ENCODE results near the gene MOB3B.

MOB3B gene

DNA sequence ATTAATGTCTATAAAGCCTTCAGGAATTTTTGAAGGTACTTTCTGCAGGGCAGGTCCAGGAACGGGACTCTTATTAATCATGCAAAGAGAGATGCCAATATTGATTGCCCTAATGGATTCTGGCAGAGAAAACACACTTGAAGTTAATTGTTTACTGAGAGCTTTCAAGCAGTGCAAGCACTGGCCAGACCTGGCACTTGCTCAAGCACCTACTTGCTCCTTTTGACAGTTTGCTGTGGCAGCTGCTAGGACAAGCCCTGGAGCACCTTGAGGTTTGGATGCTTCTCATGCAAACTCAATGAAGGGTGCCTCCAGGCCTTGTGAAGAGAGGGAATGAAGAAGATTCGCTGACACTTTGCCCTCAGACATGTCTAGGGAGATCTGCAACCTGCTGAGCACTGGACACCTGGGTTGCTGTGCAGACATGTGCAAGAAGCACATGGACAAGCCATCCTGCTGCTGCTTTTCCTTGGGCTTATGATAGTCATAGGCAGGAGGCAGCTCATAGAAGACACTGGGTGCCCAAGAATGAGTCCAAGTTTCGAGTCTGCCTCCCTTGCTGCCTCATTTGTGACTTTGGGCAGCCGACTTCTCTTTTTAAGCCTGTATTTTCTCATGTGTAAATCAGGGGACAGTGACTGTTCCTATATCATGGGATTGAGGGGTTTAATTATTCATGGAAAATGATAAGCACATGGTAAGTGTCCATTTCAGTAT, 143.8 kb downstream of the MOB3B start:
- no peak for DNase-seq

DNA sequence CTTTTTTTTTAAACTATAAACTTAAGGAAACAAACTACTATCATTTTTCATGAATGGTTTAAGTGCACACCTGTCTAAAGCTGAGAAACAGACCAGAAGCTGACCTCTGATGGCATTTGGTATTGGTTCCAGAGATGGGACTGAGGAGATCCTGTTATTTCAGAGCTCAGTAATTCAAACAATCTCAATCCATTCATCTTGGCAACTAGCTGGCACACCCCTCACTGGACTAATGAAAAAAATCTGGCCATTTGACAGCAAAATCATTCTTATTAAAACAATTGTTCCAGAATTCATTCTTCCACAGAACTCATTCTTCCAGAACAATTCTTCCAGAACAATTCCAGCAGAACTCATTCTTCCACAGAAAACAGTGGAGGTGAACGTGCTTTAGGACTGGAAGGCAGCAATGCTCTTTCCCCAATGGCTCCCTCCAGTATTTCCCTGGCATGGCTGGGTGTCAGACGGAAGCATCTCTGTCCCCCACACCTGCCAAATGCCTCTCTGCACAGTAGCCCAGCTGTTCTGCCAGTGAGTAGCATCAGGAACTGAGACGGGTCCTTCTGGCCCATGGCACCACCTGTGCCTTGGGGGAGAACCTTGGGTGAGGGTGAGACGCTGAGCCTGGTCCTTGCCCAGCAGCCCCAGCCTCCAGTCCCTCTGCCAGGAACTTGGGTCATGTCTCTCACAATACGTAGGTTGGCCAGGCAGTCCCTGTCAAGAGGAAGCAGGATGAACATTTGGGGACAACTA, 145.2 kb downstream of the MOB3B start:
- DNase-seq = no peak

- DNase-seq = no peak
Measured at GRCh38 chr9:27383524-27383923, 146.1 kb downstream of the MOB3B start.

DNA sequence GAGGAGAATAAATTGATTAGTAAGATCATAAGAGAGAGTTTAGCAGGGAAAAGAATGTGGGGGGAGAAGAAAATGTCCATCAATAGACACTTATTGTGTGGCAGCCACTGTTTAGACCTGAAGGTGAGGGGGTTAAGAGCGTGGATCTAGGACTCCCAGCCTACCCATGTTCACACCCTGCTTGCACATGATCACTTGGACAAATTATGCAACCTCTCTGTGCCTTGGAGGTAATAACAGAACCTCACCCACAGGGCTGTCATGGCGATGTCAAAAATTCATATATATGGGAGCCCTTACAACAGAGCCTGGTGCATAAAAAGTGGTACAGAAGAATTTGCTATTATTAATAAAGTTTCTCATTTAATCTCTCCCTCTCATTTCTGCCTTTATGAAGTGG, 146.6 kb downstream of the MOB3B start:
- no peak for DNase-seq

DNA sequence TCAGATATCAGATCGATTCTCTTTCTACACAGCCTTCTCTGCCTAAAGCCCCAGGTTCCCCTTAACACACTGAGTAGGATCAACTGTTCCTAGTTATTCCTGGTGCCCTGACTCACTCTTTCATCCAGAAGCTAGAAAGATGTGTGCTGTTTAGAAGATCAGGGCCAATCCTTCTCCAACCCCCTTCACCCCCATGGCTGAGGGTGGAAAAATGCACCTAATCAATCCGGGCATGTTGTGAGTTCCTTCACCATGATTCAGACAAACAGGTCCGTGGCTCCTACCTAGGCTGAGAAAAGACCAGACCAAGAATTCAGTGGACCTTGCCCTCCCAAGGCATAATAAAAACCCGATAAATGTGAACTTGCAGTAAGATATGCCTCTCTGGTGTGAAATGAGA, 147.3 kb downstream of the MOB3B start:
- DNase-seq = no peak

DNA sequence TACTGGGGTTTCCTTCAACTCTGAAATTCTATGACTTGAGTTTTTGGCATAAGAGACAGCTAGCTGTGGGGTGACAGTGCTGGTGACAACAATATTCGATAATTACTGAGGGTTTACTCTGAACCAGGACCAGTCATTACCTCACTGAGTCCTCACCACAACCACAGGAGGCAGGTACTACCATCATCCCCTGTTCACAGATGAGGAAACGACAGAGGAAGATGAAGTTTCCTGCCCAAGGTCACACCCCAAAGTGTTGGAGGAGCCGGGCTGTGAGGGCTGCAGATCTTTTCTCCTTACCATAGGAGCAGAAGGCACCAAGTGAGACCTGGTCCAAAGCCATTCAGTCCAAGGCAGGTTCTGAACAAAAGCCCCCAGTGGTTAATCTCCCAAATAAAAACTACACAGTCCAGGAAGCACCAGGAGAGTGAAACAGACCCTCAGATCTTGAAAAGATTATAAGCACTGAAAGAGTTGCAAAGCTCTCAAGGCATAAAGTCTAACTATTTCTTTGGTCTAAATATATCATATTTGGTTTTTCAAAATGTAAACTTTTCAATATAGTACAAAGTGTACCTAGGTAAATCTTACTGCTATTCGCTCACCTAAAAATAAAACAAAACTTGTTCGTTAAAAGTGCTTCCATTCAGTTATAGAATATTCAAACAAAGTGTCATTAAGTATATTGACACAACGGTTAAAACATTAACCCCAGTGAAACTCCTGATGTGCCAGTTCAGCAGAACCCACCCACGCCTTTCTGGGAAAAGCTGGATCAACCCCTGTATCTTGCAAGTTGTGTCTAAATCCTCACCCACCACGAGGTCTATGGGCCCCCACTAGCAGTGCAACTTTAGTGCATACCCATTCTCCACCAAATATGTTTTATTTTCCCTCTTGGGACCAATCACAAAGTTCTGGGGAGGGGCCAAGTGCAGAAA, 150.0 kb downstream of the MOB3B start:
- no peak for DNase-seq

DNA sequence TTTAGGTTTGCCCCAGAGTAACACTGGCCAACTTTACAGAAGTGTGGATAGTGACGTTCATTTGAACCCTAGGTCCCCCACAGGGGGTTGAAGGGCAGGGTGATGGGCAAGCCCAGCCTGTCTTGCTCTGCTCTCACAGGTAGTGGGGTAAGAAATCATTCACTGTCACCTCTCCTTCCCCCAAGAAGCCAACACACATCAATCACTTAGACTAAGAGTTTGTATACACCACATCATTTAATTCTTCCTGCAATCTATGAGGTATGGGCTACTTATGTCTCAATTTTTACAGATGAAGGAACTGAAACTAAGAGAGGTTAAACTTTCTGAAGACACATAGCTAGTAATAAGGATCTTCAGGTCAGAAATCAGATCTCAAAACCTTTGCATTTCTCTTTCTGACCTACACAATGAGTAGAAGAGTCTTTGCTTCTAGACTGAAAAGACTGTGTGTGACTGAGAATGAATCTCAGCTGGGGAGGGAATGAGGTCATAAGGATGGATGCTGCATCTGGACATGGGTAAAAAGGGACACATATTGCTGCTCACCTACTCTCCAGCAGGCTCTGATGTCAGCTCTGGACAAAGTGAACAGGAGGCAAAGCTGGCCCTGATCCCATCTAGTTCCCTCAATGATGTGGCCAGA, 151.7 kb downstream of the MOB3B start:
- no peak for DNase-seq

- no peak for DNase-seq
Measured at GRCh38 chr9:27377147-27377807, 152.3 kb downstream of the MOB3B start.

- DNase-seq = no peak
Measured at GRCh38 chr9:27373851-27374250, 155.8 kb downstream of the MOB3B start.

DNA sequence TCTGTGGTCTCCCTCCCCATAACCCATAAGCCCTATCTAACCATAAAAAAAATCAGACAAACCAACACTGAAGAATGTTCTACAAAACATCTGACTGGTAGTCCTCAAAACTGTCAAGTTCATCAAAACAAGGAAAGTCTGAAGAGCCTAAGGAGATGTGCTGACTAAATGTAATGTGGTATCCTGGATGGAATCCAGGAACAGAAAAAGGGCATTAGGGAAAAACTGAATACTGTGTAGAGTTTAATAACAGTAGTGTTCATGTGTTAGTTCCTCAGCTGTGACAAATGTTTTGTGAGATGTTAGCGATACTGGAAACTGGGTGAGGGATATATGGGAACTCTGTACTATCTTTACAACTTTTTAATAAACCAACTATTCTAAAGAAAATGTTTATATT, 157.0 kb downstream of the MOB3B start:
- DNase-seq = no peak

- no peak for DNase-seq
Measured at GRCh38 chr9:27371382-27371781, 158.2 kb downstream of the MOB3B start.

DNA sequence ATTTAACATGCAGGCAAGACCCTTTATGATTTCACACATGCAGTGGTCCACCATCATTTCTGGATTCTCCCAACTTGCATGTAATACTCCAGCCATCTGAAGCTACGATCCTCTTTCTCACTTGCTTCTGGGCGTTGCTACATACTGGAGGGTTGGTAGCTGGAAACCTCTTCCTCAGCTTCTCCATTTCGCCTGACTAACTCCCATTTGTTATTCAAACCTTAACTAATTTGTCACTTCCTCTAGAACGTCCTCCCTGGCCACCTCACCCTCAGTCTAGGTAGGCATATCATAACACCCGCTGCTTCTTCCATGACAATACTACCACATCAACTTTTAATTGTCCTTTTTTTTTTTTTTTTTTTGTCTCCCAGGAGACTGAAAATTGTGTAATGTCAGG, 160.0 kb downstream of the MOB3B start:
- DNase-seq = no peak

DNA sequence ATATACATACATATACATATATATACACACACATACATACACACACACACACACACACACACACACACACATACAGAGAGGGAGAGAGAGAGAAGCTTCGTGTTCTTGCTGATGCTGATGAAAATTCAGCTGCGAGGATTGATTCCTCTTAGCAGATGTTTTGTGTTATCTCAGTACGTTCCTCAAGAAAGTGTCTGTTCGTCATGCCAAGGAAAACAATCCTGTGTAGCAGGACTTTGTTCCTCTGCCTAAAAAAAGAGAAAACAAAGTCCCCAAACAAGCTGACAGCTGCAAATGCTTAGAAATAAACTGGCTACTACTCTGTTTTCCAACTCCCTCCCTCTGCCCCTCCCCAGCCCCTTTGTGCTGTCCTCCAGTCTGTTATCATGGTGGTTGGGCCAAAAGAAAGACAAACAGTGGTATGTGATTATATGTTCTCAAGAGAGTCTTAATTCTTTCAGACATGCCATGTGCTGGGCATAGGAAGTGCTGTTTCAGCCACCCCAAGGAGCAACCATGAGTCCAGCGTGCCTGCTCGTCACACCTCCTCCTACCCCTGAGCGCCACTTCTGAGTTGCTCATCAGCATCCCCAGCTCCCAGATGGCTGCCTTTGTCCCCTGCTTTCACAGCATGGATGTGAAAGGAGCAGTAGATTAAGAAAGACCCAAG, 161.2 kb downstream of the MOB3B start:
- no peak for DNase-seq

- DNase-seq = no peak
Measured at GRCh38 chr9:27367921-27368315, 161.7 kb downstream of the MOB3B start.

- DNase-seq = no peak
Measured at GRCh38 chr9:27367175-27367798, 162.3 kb downstream of the MOB3B start.

DNA sequence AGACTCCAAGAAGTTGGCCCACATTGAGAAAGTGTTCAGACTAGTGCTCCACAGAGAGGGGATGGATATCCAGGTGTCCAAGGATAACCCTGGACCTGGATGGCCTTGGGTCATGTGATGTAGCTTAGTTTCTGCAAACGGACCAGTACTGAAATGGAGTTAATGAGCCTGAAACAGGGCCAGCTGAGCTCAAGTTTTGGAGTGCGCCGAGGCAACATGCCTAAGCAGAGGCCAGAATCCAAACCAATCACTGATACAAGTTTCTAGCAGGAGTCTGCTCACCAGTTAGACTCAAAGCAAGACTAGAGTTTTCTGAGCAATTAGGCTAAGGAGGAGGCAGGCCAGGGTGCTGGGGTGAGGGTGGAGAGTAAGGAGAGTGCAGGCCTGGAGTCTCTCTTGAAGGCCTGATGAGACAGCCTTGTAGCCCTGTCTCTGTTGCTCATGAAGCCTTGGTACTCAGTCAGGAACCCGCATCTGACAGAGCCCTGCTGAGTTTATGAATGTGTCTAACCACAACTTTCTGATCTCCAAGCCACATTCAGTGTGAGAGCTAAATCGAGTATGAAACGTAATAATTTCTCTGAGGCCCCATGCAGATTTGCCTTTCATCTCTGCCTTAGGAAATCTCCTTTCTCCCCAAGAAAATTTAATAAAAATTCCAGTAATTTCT, 163.8 kb downstream of the MOB3B start:
- no peak for DNase-seq

DNA sequence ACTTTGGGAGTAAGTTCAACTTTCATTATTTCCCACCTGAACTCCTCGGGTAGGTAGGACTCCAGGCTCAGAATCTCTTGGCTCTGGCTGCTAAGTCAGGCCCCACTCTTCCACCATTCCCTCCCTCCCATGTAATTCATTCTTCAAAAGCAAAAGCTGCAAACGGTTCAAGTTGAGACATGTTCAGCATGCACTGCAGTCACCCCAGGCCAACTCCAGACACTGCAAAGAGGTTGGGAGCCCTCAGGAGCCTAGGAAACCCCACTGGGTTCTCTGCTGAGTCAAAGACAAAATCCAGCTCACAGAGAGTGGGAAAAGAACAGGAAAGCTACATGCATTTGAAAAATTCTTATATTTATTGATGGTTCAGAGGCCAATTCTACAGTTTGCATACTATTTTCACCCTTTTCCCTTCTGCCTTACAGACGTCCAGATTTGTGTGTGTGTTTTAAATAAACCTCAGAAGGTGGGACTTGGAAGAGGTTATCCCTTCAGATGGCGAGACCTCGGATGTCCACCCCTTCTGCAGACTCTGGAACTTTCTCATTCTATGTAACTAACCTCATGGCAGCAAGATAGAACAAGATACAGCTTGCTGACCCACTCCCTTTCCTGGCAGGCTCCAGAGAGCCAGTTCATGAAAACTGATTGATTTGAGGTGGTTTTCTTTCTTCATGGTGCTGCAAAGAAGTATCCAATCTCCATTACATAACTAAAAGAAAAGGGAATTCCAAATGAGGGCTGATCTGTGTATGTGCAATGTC, 167.0 kb downstream of the MOB3B start:
- no peak for DNase-seq

DNA sequence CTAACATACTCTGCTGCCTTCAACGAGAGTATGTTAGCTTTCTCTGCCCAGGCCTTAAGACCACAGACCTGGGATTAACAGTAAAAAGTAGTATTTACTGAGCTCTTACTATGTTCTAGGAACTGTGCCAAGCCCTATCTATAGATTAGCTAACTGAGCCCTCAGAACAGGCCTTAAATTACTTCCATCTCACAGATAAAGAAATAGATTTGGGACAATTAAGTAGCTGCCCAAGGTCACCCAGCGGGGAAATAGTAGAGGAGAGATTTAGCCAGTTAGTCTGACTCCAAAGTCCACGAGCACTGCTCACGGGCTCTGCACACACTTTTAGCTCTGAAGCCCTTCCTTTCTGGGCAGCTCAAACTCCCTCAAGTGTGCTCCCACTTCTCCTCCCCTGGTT, 168.1 kb downstream of the MOB3B start:
- DNase-seq = no peak

DNA sequence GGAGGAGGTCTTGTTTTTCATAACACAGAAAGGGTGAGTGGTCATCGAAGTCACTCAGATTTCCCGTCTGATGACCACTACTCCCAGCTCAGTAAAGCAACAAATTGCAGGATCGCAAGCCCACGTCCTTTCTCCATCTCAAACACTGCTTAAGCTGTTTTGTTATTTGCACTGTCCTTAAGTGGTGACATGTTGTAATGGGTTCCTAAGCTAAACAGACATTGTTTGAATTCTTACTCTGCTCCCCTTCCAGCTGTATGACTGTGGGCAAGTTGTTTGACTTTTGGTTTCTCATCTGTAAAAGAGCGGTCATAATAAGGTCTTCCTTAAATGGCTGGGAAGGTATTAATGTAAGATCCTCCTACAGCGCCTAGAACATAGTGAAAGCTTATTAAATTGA, 169.9 kb downstream of the MOB3B start:
- DNase-seq = no peak

DNA sequence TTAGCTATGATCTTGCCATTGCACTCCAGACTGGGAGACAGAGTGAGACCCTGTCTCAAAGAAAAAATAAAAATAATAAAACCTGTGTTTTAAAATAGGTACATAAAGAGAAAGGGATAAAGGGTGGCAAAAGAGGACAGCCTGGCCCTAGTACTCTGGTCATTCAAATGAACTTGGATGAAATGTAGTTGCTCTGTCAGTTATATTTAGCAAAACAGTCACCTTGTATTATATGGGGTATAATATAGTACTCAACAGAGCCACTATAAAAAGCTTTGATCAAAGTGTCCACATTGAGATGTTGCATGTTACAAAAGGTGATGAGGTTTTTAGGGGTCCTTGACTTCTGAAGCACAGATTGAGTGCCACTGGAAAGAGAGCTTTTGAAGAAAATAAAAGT, 171.6 kb downstream of the MOB3B start:
- DNase-seq = no peak

Data from NCI-H187 treated with DMSO at 0.1 percent for 48 hours (cell line).